ENCODE measurements around the gene MXD3. TPM values are rescaled to one million over a fixed set of nuclear protein-coding genes. Genes with fewer than 3 reads are reported as not detected.
"Not testable (repeated sequence)": the region's sequence is repeated elsewhere in the genome, so short reads cannot be mapped to it uniquely, and the experiment has no call there.

MXD3 gene
- total and polyA plus RNA-seq, 8 donors: 3.0 to 55.0 (median 6.5) TPM

- Histone ChIP-seq H3K27me3 (no peaks in the 10 kb centered on the region), H3K9me3 (no peaks in the 10 kb centered on the region), H3K27ac (no peak overlapping the region), H3K4me1 (peaks cover 8 to 39% (median 12%) of the 10 kb centered on the region in 3 donors), H3K4me3 (no peak overlapping the region), H3K36me3 (no peaks in the 10 kb centered on the region)
- FAIRE-seq (no peak), ATAC-seq (no peak), DNase-seq (peak in 1 of 6 donors; percentile 3)
- intact Hi-C loops (cut with DNase I): no loop called here
- WGBS, 2 donors: 57 to 66% methylated on average over 4 of the region's 4 CpGs
- no peak for TF ChIP-seq CTCF (IDR thresholded peaks at IDR 0.05)
These were observed 36.0 kb upstream of the MXD3 start for GRCh38 chr5:177347699-177348098.

- intact Hi-C loops (cut with DNase I): no loop called here
- FAIRE-seq (no peak), DNase-seq (peak in 1 of 6 donors; percentile 1), ATAC-seq (no peak)
- H3K4me1 ChIP-seq: peaks cover 8 to 39% (median 12%) of the 10 kb centered on the region in 3 donors
- no peak overlapping the region for H3K27ac ChIP-seq
- TF ChIP-seq CTCF (IDR thresholded peaks at IDR 0.05): no peak
- H3K4me3 ChIP-seq: no peak overlapping the region
- H3K27me3 ChIP-seq: no peaks in the 10 kb centered on the region
- 36 to 41% methylated on average over 4 of the region's 4 CpGs for WGBS, 2 donors
- no peaks in the 10 kb centered on the region for H3K36me3 ChIP-seq
- H3K9me3 ChIP-seq: no peaks in the 10 kb centered on the region
These were observed 35.1 kb upstream of the MXD3 start for GRCh38 chr5:177346820-177347219.

- H3K4me1 ChIP-seq: peaks cover 8 to 31% (median 12%) of the 10 kb centered on the region in 3 donors
- H3K27ac ChIP-seq: no peak overlapping the region
- H3K36me3 ChIP-seq: peaks cover 0 to 5% (median 0%) of the 10 kb centered on the region in 3 donors
- 89 to 91% methylated on average over 6 of the region's 6 CpGs for WGBS, 2 donors
- peak in 1 of 6 donors; percentile 8 for DNase-seq
- ATAC-seq: no peak
- TF ChIP-seq CTCF (IDR thresholded peaks at IDR 0.05): no peak
- H3K9me3 ChIP-seq: no peaks in the 10 kb centered on the region
- no peak overlapping the region for H3K4me3 ChIP-seq
- intact Hi-C loops (cut with DNase I): loop anchor here in 1 of 3 donors (2.0 kb wide), 1 partner anchor 16 kb away; no protein-coding TSS in a partner anchor
- no peaks in the 10 kb centered on the region for H3K27me3 ChIP-seq
- no peak for FAIRE-seq
These were observed 33.2 kb upstream of the MXD3 start for GRCh38 chr5:177344891-177345290.

- Histone ChIP-seq H3K27ac (no peak overlapping the region), H3K36me3 (peaks cover 0 to 15% (median 0%) of the 10 kb centered on the region in 3 donors), H3K27me3 (no peaks in the 10 kb centered on the region), H3K9me3 (no peaks in the 10 kb centered on the region), H3K4me3 (no peak overlapping the region), H3K4me1 (peaks cover 8 to 23% (median 12%) of the 10 kb centered on the region in 3 donors)
- DNase-seq: peak in 1 of 6 donors; percentile 1
- intact Hi-C loops (cut with DNase I): loop anchor here in 1 of 3 donors (2.0 kb wide), 1 partner anchor 15 kb away; no protein-coding TSS in a partner anchor
- no peak for FAIRE-seq
- 93% methylated on average over 6 of the region's 6 CpGs for WGBS, 2 donors
- ATAC-seq: no peak
- TF ChIP-seq CTCF (IDR thresholded peaks at IDR 0.05): no peak
These were observed 32.1 kb upstream of the MXD3 start for GRCh38 chr5:177343777-177344176.

GRCh38 chr5:177343000-177343399 is 31.3 kb upstream of the MXD3 start:
- H3K27me3 ChIP-seq; H3K4me3 ChIP-seq; ATAC-seq; intact Hi-C loops (cut with DNase I); H3K27ac ChIP-seq; H3K9me3 ChIP-seq; FAIRE-seq: not testable (repeated sequence)
- 92 to 93% methylated on average over 14 of the region's 14 CpGs for WGBS, 2 donors
- peaks cover 3 to 15% (median 5%) of the 10 kb centered on the region in 3 donors for H3K4me1 ChIP-seq
- peak in 1 of 6 donors; percentile 5 for DNase-seq
- H3K36me3 ChIP-seq: peaks cover 0 to 22% (median 7%) of the 10 kb centered on the region in 3 donors

All from pancreas (tissue), 10 donors.